Epithelial cell of esophagus (primary cell): ENCODE measurements around the gene RTN4RL2.

ENCODE experiments used
- DNase-seq: peaks from one replicate; pipeline ENCODE4 v3.0.0; 2010; ENCODE audit warnings: low read depth
- H3K4me3 ChIP-seq: 2 replicates; pipeline ENCODE4 v1.5.1; 2011; ENCODE audit warnings: mild to moderate bottlenecking, low read length, control low read depth
- TF ChIP-seq, protein P1 (sequence below): IDR thresholded peaks from 2 replicates; pipeline ENCODE4 v1.5.1; 2011; ENCODE audit warnings: low read depth, mild to moderate bottlenecking, low read length, control low read depth, inconsistent platforms; ENCODE audit not compliant: insufficient read depth; ENCODE audit errors: missing control alignments

RTN4RL2 gene

DNA sequence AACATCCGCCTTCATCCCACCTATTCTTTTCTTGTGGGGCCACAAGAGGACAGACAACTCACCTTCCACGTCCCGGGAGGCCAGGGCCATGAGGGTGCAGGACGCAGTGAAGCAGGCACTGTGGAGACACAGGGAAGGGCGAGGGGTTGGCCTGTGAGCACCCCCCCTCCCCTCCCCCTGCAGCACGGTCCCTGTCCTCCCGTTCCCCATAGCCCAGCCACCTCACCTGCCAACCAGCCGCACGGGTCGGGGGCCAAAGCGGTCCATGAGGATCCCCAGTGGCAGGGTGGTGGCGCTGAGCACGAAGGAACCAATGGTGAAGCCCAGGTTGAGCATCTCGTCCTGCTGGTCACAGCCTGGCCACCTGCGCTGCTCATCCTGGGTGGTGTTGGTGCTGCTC, 40.6 kb downstream of the RTN4RL2 start:
- no peak overlapping the region for H3K4me3 ChIP-seq
- TF ChIP-seq, protein P1, sequence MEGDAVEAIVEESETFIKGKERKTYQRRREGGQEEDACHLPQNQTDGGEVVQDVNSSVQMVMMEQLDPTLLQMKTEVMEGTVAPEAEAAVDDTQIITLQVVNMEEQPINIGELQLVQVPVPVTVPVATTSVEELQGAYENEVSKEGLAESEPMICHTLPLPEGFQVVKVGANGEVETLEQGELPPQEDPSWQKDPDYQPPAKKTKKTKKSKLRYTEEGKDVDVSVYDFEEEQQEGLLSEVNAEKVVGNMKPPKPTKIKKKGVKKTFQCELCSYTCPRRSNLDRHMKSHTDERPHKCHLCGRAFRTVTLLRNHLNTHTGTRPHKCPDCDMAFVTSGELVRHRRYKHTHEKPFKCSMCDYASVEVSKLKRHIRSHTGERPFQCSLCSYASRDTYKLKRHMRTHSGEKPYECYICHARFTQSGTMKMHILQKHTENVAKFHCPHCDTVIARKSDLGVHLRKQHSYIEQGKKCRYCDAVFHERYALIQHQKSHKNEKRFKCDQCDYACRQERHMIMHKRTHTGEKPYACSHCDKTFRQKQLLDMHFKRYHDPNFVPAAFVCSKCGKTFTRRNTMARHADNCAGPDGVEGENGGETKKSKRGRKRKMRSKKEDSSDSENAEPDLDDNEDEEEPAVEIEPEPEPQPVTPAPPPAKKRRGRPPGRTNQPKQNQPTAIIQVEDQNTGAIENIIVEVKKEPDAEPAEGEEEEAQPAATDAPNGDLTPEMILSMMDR: no peak
- DNase-seq: no peak

DNA sequence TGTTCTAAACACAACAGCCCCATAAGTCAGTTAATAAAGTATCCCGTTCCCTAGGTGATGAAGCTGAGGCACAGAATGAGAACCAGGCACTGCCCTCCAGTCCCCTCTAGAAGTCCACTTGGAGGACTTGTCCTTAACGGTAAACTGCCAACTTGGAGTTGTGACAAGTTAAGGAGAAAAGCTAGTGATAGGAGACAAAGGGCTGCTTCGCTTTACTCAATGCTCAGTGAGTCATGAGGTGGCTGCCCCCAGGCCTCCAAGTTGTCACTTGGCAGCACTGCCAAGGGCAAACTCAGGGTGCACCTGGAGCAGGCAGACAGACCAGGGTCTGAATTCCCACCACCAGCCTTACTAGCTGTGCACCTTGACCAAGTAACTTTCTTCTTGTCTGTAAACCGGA, 41.6 kb downstream of the RTN4RL2 start:
- no peak for DNase-seq
- TF ChIP-seq, protein P1: no peak
- H3K4me3 ChIP-seq: no peak overlapping the region

DNA sequence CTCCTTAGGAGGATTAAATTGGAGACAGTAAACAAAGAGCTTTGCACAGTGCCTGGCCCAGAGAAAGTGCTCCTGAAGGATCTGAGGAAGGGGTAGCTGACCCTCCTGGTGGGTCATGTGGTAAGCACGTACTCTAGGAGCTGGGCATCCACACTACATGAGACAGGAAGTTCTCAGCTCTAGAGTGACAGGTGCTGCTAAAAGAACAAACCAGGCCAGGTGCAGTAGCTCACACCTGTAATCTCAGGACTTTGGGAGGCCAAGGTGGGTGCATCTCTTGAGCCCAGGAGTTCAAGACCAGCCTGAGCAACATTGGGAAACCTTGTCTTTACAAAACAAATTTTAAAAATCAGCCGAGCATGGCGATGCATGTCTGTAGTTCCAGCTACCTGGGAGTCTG, 42.0 kb downstream of the RTN4RL2 start:
- no peak overlapping the region for H3K4me3 ChIP-seq
- TF ChIP-seq, protein P1: no peak
- DNase-seq: no peak

DNA sequence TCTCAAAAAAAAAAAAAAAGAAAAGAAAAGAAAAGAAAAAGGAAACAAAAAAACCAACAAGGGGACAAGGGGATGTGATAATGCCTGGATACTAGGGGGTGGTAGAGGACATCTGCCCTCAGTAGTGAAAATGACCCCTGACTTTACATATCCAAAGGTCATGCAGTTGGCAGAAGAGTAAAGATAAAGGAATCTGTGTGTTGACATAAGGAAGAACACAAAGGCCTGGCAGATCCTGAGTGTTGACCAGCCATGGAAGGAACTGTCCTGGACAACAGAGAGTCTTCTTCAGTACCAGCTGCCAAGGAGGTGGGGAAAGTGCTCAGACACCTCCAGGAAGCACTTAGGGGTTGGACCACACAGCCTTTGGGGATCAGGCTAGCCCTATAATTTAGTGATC, 42.5 kb downstream of the RTN4RL2 start:
- TF ChIP-seq, protein P1: no peak
- DNase-seq: no peak

DNA sequence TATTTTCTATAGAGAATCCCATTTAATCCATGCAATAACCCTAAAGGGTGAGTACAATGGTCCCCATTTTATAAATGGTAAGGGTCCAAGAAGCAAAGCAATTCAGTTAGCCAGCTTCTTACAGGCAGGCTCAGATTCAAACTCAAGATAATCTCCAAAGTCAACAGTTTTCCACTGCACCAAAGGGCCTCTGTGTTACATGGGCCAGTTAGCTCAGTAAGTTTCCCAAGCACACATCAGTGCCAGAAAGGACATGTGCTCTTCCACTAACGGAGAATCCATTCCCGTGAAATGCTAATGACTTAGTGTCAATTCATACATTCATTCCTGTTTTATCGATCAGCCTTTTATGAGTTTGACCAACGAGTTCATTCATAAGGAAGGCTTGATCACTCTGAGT, 44.2 kb downstream of the RTN4RL2 start:
- no peak overlapping the region for H3K4me3 ChIP-seq
- DNase-seq: no peak
- TF ChIP-seq, protein P1: no peak

More for the DNA sequence above, 42.5 kb downstream of the RTN4RL2 start:
- no peak overlapping the region for H3K4me3 ChIP-seq

DNA sequence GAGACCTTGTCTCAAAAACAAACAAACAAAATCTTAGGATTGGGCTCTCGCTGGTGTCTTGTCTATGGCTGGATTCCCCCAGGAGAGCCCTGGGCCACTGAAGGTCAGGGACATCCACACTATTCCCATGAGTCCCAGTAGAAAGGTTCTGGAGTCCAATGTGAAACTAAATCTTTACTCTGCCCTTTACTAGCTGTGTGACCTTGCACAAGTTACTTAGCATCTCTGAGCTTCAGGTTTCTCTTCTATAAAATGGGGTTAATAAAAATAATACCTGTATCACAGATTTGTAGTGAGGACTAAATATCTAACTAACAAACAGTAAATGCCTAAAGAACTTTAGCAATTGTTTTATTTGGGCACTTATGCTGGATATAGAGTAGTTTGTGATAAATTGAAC, 46.2 kb downstream of the RTN4RL2 start:
- TF ChIP-seq, protein P1: no peak
- H3K4me3 ChIP-seq: no peak overlapping the region
- no peak for DNase-seq

DNA sequence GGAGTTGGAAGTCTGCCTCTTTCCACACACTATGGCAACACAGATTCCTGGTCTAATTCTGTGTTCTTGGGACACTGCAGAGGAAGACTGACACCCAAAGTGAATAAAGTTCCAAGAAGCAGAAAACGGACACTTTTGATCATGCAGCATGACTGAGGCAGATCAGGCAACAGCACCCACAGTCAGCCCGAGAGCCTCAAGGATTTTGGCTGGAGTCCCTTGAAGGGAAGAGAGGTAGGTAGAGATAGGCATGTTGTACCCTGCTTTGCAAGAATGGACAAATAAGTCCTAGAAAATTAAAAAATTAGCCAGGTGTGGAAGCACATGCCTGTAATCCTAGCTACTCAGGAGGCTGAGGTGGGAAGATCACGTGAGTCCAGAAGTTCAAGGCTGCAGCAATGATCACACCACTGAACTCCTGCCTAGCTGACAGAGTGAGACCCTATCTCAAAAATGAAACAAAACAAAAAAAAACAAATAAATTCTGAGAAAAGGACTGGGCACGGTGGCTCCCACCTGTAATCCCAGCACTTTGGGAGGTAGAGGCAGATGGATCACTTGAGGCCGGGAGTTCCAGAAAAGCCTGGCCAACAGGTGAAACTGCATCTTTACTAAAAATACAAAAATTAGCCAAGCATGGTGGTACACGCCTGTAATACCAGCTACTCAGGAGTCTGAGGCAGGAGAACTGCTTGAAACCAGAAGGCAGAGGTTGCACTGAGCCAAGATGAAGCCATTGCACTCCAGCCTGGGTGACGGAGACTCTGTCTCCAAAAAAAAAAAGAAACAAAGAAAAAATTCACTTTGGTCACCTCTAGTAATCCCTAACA, 48.2 kb downstream of the RTN4RL2 start:
- H3K4me3 ChIP-seq: no peak overlapping the region
- DNase-seq: no peak
- TF ChIP-seq, protein P1: no peak
